ENCODE measurements around the gene AARSD1.
"Not testable (repeated sequence)": the region's sequence is repeated elsewhere in the genome, so short reads cannot be mapped to it uniquely, and the experiment has no call there.

The AARSD1 gene

GRCh38 chr17:42980274-42980765, 16.1 kb upstream of the AARSD1 start, which contains the start of gene RUNDC1:
RUNDC1 (plus strand) TSS chr17:42980565; CDS start chr17:42980577, 12 bp downstream.
- peak; percentile 87 for DNase-seq

- DNase-seq: peak; percentile 26
These were observed 15.4 kb upstream of the AARSD1 start, which contains the start of gene PTGES3L for GRCh38 chr17:42979511-42980273. PTGES3L (minus strand) TSS chr17:42980080; CDS start chr17:42980053, 27 bp downstream.

- DNase-seq: not testable (repeated sequence)
These were observed 11.4 kb upstream of the AARSD1 start for GRCh38 chr17:42975701-42976100.

DNA sequence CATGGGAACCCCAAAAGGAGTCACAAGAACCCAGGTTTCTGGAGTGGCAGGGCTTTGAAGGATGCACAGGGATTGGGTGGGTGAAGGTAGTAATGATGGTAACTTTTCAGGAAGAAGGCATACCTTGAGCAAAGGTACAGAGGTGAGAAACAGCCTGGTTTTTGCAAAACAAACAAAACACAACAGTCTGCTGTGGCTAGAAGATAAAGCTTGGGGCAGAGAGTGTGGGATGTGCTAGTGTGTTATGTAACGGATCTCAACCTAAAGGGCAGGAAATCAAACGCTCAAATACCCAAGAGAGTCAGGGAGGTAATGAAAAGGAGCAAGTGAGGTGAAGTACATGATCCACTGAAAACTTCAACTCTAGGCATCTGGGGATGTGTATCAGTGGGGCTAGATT, 11.0 kb upstream of the AARSD1 start:
- no peak for DNase-seq

GRCh38 chr17:42973323-42973722, 9.1 kb upstream of the AARSD1 start:
- DNase-seq: not testable (repeated sequence)

DNA sequence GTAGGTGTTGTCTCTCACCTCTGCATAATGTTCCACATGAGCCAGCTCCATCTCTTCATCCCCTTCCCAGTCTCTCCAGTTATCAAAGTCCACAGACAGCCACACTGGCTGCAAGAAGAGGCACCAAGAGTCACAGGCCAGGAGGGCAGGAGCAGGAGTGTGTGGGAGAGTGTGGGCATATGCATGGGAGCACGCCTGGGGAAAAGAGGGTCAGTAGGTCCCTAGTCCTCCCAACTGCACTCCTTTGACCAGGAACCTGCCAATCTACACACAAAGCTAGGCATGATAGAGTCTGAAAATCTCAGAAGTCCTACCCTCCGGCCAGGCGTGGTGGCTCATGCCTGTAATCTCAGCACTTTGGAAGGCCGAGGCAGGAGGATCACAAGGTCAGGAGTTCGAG, 7.3 kb upstream of the AARSD1 start:
- DNase-seq: no peak

GRCh38 chr17:42969001-42969581, 4.8 kb upstream of the AARSD1 start:
- DNase-seq: no peak

- no peak for DNase-seq
These were observed 3.7 kb upstream of the AARSD1 start for GRCh38 chr17:42967925-42968324.

DNA sequence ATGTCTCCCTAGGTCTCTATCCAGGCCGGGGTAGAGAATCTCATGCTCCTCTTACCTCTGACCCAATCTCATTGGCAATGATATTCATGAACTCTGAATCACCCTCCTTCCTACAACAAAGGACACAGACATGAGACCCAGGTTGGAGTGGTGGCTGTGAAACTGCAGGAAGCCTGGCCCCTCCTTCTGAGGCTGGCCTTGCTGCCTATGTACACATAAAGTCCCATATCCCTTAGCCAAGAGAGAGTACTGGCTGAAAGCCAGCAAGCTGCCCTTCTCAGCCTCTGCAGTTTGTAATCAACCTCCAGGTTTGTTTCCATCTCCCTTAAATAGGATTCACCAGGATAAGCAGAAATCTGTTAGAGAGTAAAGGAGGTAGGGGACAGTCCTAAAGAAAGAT, 10.6 kb downstream of the AARSD1 start:
- DNase-seq: no peak

DNA sequence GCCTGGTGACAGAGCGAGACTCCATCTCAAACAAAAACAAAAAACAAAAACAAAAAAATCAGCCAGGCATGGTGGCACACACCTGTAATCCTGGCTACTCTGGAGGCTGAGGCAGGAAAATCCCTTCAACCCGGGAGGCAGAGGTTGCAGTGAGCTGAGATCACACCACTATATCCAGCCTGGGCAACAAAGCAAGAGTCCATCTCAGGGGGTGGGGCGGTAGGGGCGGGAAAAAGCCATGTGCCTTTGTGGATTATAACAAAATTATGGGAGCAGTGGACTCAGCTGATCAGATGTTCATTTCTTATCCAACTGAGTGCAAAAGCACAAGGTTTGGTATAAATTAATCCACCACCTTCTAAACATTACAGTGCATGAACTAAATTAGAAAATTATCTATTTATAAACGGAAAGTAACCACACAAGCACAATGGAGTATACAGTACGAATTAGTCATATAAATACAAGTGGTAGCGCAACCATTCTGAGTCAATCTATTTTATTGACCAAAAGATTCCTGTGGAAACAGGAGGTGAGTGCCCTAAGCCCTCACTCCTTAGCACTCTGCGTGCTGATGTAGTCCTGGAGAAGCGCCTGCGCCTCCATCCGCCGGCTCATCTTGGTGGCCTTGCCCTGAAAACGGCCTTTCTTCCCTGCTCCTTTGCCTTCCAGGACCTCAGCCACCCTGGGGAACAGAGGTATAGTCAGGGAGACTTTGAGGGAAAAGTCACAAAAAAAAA, 14.0 kb downstream of the AARSD1 start:
- no peak for DNase-seq

- DNase-seq: no peak
These were observed 17.4 kb downstream of the AARSD1 start for GRCh38 chr17:42946812-42947211.

DNA sequence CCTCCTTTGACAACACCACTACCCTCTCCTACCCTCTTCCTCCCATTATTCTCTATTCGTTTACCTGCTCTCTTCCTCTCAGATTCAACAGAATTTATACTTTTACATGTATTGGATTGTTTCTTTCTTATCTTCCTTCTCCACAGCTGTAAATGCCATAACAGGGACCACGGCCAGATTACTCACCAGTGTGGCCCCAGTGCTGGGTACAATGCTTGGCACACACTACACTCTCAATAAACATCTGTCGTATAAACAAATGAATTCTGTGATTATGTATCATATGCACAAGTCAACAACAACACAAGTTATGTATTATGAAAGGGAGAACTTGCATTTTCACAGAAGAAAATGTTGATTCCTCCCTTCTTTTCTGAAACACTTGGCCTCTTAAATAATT, 20.0 kb downstream of the AARSD1 start:
- no peak for DNase-seq

GRCh38 chr17:42937712-42938596, 26.3 kb downstream of the AARSD1 start:
- no peak for DNase-seq

- DNase-seq: no peak
These were observed 34.8 kb downstream of the AARSD1 start for GRCh38 chr17:42929497-42929844.

DNA sequence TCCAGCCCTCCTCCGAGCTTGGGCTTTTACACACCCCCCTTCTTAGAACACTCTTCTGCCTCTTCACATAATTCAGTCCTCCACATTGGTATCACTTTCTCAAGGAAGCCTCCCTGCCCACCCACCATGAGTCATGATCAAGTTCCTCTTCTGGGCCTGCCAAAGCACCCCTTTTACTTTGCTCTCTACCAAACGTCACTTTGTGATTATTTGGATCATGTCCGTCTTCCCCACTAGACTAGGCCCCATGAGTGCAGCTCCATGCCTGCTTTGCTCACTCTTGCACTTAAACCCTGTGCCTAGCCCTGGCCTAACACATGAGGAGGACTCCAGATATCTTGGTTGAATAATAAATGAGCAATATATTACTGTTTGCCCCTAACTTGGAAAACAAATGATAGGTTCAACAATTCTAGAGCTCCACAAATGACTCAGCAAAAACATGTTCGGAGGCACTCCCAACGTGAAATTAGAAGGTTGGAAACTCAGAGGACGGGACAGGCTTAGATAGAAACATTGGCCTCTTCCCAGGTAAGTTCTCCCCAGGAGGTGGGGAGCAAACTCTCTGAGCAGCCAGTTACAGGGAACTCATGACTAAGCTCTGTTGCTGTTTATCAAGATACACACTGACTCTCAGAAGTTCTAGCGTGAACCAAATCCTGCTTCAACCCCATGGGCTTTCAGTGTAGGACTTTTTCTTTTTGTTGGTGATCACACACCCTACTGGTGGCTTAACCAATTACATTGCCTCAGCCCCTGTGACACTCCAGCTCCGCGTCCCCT, 35.3 kb downstream of the AARSD1 start:
- DNase-seq: no peak

DNA sequence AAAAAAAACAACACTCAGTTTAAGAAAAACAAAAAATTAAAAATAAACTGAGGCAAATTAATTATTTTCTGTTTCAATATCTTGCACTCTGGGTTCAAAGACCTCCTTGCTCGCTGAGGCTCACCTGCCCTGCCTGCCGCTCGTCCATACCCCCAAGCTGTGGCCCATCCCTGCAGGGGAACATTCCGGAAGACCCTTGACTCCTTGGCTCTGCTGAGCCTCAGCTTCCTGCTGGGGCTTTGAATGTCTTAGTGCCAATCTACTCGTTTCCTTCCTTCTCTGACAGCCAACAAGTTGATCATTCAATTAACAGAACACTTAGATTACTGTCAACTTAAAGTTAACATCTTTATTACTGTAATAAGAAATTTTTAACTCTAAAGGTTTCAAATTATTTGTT, 39.4 kb downstream of the AARSD1 start:
- DNase-seq: no peak

GRCh38 chr17:42923472-42923871, 40.8 kb downstream of the AARSD1 start:
- DNase-seq: not testable (repeated sequence)

DNA sequence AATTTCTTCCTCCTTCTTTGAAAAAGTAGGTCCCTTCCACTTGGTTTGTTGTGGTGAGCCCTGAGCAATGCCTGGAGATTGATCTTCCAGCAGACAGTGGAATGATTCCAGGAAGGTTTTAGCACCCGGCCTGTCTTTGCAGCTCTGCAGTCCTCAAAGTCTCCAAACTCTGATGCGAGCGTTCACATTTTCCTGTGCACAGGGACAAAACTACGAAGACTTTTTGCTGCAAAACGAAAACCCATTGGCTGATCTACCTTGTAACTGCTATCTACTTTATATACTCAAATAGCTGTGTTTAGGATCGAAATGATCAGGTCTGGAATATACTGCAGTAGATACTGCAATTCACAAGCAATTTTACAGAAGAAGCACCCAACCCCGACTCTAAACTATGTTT, 42.0 kb downstream of the AARSD1 start:
- no peak for DNase-seq

- no peak for DNase-seq
These were observed 43.3 kb downstream of the AARSD1 start for GRCh38 chr17:42920922-42921321.

DNA sequence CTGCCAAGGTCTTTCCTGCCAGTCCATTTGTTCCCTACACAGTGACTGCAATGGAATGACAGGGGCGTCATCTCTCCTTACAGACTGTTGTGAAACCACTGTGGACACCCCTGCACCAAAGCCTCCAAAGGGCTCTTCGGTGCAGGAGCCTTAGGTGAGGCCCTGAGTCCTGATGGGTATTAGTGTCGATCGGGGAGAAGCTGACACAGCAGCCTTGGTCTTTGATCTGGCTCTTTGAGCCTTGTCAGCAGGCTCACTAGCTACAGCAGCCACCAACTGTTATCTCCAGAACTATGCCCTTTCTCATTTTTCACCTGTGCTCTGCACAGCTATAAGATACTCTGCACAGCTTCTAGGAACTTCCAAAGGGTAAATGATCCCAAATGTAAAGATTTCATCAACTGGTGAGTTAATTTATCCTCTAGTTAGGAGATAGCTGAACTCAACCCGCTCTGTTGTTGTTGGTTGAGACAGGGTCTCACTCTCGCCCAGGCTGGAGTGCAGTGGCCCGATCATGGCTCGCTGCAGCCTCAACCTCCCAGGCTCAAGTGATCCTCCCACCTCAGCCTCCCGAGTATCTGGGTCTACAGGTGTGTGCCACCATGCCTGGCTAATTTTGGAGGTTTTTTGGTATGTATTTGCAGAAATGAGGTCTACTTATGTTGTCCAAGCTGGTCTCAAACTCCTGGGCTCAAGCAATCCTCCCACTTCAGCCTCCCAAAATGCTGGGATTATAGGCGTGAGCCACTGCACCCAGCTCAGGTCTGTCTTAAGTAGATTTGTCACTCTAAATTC, 44.0 kb downstream of the AARSD1 start:
- no peak for DNase-seq

Measured in effector CD8-positive, alpha-beta T cell (primary cell).